Left lobe of liver (tissue), 2 donors: ENCODE measurements around the gene COA4. TPM values are rescaled to one million over a fixed set of nuclear protein-coding genes. Genes with fewer than 3 reads are reported as not detected.

Source experiments
- ATAC-seq: fragments of 200-7000 bp; cut with Tn5 transposase; one replicate; pipeline ENCODE4 v1.9.1; 2020; ENCODE audit warnings: mild to moderate bottlenecking, moderate library complexity
- DNase-seq: peaks from one replicate; pipeline ENCODE4 v3.0.0-alpha.2; 2020; ENCODE audit warnings: low spot score
- total RNA-seq: library from RNA; stranded (reverse); gene quantifications from one replicate; pipeline ENCODE4 v1.2.1, GENCODE V29; 2021
- donor health status: DM: no; HTN: no; CAD: no; lungs with moderate emphysema.
- donor health status: DM: no; HTN: yes; CAD: no.

The COA4 gene
- total RNA-seq, 1 donor from 2014 or later: 47.9 TPM

DNA sequence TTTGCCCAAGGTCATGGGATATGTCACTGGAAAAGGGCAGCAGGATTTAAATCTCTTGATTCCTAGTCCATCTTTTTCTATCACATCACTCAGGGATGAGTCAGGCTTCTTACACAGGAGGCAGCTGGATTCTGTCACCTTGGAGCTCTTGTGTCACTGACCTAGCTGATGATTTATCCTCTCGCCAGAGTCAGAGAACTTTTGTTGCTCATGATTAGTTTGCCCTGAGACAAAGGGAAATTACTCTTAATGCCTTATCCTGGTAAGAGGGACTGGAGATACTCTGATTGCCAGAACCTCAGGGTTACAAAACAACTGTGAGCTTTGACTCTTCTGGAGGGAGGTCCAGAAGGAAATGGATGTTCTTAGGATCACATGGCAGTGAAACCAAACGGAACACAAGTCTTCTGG lies 10.1 kb downstream of the COA4 start:
- no peak for DNase-seq
- no peak for ATAC-seq

DNA sequence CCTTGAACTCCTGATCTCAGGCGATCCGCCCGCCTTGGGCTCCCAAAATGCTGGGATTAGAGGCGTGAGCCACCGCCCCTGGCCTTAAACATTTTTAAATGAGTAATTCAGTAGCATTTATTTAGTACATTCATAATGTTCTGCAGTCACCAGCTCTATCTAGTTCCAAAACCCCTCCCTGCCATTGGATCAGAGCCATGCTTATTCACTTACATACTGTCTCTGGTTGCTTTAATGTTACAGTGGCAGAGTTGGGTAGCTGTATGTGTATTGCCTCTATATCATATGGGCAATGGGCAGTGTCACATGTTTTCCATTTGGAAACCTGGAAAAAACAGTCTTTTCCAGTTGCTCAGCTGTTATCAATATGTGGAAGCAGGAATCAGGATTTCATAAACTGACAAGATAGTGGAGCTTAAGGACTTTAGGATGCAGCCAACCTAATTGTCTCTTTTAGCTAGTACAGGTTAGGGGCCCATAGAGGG lies 10.5 kb downstream of the COA4 start:
- ATAC-seq: no peak
- DNase-seq: no peak

DNA sequence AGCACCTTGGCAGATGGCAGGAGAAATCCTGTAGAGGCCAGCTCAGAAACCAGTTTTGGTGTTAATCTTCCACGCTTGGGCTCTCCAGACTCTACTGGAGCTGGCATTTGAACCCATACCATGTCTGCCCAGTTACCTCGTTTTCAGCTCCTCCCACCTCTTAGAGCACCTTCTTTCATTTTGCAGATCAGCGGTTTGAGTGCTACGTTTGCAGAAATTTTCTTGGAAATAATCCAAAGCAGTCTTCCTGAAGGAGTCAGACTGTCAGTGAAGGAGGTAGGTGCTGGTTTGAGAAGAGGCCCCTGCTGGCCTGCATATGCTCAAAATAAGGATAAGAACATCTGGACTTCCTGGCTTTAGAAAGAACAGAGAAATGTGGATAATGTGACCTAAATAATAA lies 13.7 kb downstream of the COA4 start:
- ATAC-seq (no peak), DNase-seq (no peak)

GRCh38 chr11:73860202-73860601 lies 16.4 kb downstream of the COA4 start:
- ATAC-seq (no peak), DNase-seq (no peak)

- ATAC-seq (no peak), DNase-seq (no peak)
These were observed 17.0 kb downstream of the COA4 start for GRCh38 chr11:73859671-73860070.

DNA sequence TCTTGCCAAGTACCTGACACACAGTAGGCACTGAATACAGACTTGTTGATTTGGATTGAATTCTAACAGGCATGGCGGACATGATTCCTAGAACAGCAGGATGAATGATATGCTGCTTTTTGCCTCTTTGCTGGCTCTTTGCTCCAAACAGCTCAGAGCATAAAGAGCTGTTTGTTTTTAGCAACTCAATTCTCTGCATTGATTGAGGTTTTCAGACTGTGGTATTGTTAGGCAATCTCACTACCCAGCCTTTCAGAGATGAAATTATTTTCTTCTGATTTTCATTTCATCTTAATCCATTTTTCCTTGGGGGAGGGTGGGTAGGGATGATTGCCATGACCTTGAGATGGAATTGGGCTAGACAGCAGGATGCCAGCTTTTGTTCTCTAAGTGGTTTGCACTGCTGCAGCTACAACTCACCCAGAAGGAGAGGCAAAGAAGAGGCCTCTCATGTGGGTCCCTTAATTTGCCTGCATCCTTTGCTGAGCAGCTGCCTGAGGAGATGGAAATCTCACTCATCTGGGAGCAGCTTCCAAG lies 20.5 kb downstream of the COA4 start:
- DNase-seq (no peak), ATAC-seq (no peak)

GRCh38 chr11:73854680-73855079 lies 22.0 kb downstream of the COA4 start:
- no peak for DNase-seq
- ATAC-seq: no peak

DNA sequence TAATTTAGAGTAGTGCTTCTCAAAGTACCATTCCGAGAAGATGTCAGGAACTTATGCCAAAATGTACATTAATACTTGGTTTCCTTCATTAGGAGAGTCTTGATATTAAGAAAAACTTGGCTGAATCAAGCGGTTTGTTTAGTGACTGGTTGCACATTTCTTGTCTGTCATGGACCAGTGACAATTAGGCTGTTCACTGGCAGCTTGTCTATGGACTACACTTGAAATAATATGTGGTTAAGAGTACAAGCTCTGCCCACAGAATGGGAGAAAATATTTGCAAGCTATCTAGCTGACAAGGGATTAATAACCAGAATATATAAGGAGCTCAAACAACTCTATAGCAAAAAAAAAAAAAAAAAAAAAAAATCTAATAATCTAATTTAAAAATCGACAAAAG lies 24.6 kb downstream of the COA4 start:
- DNase-seq (no peak), ATAC-seq (no peak)

- DNase-seq (no peak), ATAC-seq (no peak)
These were observed 25.4 kb downstream of the COA4 start for GRCh38 chr11:73851046-73851764.

- DNase-seq (no peak), ATAC-seq (no peak)
These were observed 37.6 kb downstream of the COA4 start for GRCh38 chr11:73839123-73839457.

DNA sequence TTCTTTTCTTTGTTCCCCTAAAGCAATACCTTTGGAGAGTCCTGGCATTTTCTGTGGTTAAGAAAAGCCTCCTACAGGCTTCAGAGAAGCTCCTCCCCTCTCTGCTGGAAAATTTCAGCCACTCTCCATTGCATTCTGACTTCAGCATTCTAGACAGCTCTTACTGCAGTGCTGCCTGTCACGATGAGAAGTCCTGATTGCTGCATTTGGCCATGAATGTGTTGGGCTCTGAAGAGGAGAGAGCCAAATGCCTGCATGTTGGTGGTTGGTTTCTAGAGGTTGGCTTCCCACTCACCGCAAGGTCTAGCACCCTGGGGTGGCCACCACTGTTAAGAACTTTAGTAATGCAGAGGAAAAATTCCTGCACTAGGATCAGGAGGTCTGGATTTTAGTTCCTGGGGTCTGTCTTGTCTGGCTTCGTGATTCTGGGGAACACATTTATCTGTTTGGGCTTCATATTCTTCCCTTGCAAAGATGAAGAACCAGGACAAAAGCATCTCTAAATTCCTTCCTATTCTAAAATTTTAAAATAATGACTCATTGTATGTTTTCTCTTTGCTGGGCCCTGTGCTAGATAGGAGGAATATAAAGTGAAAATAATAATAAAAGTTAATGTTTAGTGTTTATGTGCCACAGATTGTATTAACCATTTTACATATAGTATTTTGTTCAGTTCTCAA lies 38.1 kb downstream of the COA4 start:
- DNase-seq: no peak
- no peak for ATAC-seq

DNA sequence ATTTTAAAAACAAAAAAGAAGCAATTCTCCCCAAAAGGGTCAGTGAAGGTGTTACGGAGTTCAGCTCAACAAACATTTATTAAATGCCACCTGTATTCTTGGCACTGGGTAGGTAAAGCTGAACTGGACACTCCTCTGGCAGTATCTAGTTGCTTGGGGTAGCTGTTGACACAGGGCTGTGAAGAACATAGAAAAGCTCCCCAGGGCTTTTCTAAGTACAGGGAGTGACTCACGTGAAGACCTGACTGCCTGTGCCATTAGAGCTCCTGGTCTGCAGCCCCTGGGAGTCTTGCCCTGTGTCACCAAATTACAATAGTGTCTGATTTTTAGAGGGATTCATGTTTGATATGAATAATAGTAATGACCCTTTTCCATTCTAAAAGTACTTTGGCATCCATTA lies 43.6 kb downstream of the COA4 start:
- DNase-seq (no peak), ATAC-seq (no peak)

GRCh38 chr11:73830261-73830660 lies 46.4 kb downstream of the COA4 start:
- ATAC-seq (no peak), DNase-seq (no peak)

Other genes with a start within 250 kb of the COA4 start
- 1.3 TPM for gene PLEKHB1, start 230.3 kb downstream of the COA4 start, total RNA-seq
- gene RAB6A, start 115.8 kb downstream of the COA4 start, total RNA-seq: 57.2 TPM
- 14.9 TPM for gene MRPL48, start 89.0 kb downstream of the COA4 start, total RNA-seq
- gene PAAF1, start 153 bp upstream of the COA4 start, total RNA-seq: 9.9 TPM
- not detected for gene DNAJB13, start 74.2 kb upstream of the COA4 start, total RNA-seq
- 6.1 TPM for gene UCP2, start 106.0 kb upstream of the COA4 start, total RNA-seq
- gene UCP3, start 132.2 kb upstream of the COA4 start, total RNA-seq: 0.58 TPM